ENCODE measurements around the gene PLXNA1. TPM values are rescaled to one million over a fixed set of nuclear protein-coding genes. Genes with fewer than 3 reads are reported as not detected.

PLXNA1 gene
- total RNA-seq, 1 donor from 2014 or later = 6.9 TPM

Other genes with a start within 250 kb of the PLXNA1 start
- gene PRR23E, start 210.0 kb downstream of the PLXNA1 start, total RNA-seq = not detected in 2 replicates